HG03469 (cell line): ENCODE measurements around the gene GALNT10.

Experiments
- ATAC-seq: cut with Tn5 transposase; IDR thresholded peaks from one replicate; pipeline ENCODE4 v1.9.1; 2021; ENCODE audit warnings: mild to moderate bottlenecking, moderate library complexity, moderate number of reproducible peaks; ENCODE audit not compliant: unreplicated experiment

The GALNT10 gene

DNA sequence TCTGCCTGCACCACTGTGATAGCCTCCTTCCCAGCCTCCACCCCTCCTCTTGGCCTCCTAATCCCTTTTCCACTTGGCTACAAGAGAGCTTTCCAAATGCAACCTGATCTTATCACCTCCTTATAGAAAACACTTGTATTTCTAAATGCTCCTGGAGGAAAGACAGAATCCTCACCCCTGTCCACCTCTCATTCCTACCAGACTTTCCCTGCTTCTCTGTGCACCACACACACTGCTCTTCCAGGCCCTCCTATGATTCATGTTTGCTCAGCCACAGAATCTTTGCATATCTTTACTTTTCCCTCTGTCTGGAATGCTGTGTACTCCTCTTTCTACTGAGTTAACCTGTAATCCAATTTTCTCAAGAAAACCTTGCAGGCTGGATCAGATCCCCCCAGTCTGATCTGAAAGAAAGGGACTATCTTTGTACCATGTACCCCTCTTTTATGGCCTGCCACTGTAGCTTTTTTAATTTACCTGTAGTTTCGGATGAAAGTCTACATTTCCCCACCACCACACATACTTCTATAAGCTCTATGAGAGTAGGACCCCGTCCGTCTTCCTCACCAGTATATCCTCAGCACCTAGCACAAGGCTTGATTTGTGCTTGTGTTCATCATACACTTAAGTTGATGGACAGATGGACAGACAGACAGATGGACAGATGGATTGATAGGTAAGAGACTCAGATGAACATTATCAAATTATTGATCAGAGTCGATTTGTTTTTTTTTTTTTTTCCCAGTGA, 95.3 kb downstream of the GALNT10 start:
- no peak for ATAC-seq

GRCh38 chr5:154286557-154286956, 96.0 kb downstream of the GALNT10 start:
- ATAC-seq = no peak

GRCh38 chr5:154287136-154287535, 96.6 kb downstream of the GALNT10 start:
- ATAC-seq = no peak

DNA sequence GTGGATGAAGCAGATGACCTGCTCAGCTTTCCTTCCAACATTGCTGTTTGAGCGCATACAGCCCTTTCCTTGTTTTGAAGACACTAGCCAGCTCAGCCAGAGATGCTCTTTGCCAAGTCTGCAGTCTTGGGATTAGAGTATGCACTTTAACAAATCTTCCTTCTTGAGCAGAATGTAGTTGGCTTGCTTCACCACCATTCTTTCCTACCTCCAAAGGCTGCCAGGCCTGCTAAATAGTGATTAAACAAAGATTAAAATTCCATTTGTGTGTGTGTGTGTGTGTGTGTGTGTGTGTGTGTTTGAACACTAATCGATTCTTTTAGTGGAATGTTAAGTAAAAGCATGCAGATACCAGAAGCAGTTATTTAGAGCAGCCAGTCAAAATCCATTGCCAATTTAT, 97.6 kb downstream of the GALNT10 start:
- ATAC-seq = no peak

DNA sequence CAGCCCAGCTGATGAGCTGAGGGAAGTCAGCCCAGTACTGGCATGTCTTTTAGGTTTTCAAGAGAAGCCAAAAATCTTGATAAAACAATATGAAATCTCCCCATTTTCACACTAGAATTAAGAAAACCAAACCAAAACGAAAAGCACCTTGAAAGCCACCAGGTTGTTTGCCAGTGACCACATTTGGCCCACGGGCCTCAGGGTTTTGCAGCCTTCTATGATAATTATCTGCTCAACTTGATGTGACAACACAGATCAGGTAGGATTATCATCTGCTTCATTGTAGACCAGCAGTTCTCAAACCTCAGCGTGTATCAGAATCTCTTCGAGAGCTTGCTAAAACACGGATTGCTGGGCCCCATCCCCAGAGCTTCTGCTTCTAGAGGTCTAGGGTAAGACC, 101.4 kb downstream of the GALNT10 start:
- ATAC-seq = no peak

DNA sequence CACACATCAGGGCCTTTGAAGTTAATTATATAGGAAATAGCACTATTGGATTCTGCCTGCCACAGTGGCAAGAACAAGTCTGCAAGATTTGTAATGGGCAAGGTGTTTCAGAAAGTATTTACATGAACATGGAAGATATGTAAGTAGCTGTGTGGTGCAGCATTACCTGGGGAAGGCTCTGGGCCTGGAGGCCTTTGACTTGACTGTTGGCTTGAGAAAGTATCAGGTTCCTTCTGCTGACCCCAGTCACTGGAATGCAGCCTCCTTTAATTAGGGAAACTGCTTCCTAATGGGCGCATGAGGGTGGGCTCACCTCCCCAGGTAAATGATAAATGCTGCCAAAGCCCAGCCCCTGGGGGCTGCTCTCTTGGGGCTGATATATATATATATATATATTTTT, 102.7 kb downstream of the GALNT10 start:
- no peak for ATAC-seq

GRCh38 chr5:154295551-154295950, 105.0 kb downstream of the GALNT10 start:
- no peak for ATAC-seq

- ATAC-seq = no peak
Observed at GRCh38 chr5:154296525-154297159, 106.1 kb downstream of the GALNT10 start.

- ATAC-seq = no peak
Observed at GRCh38 chr5:154298065-154298464, 107.5 kb downstream of the GALNT10 start.

DNA sequence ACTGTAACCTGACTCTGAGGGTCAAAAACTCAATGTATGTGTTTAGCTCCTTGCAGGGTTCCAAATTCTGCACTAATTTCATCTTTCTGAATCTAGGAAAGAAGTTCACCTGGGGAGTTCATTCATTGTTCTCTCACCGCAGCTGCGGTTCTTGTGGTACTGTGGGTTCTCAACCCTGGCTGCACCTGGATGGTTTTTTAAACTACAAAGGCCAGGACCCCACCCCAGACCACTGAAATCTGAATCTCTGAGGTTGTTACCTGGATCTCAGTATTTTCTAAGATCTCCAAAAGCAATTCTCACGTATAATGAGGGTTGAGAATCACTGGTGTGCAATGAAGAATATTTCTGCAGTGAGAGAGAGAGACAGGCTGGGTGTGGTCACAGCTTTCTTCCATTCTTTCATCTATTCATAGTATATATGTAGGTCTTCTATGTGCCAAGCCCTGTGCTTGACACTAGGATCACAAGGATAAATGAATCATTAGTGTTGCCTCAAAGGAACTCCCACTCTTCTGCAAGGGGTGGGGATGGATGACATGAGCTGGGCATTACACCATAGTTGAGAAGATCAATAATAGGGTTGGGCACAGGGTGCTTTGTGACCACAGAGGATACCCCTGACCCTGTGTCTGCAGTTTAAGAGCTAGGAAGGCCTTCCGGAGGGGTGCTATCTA, 109.8 kb downstream of the GALNT10 start:
- ATAC-seq = no peak

DNA sequence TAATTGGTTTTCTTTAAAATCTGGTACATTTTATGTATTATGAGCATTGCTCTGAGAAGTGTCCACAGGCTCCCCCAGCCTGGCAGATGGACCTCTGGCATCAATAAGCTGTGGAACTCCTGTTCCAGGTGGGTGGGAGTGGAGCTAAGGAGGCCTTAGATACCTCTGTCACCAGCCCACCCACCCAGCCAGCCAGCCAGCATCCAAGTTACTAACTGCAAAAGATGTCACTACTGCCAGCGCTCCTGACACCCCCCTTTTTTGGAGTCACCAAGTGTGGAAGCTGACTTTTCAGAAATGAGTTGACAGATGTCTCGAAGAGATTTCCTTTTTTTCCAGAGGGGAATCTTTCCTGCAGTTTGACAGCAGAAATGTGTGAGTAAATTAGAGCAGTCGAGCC, 111.2 kb downstream of the GALNT10 start:
- ATAC-seq = no peak

- no peak for ATAC-seq
Observed at GRCh38 chr5:154302161-154302560, 111.6 kb downstream of the GALNT10 start.

- ATAC-seq = no peak
Observed at GRCh38 chr5:154303133-154303532, 112.6 kb downstream of the GALNT10 start.

- ATAC-seq = no peak
Observed at GRCh38 chr5:154308443-154309370, 118.2 kb downstream of the GALNT10 start.

DNA sequence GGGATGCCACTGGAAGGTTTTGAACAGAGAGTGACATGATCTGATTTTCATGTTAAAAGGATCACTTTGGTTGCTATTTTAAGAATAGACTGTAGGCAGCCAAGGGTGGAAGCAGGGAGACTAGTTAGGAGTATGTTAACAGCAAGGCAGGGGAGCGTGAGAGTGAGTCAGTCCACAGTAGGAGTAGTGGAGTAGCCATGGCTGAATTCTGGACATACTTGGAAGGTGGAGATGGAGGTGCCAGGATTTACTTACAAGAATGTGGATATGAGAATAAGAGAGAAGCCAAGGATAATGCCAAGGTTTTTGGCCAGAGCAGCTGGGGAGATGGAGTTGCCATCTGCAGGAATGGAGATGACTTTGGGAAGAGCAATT, 118.8 kb downstream of the GALNT10 start:
- ATAC-seq = no peak

DNA sequence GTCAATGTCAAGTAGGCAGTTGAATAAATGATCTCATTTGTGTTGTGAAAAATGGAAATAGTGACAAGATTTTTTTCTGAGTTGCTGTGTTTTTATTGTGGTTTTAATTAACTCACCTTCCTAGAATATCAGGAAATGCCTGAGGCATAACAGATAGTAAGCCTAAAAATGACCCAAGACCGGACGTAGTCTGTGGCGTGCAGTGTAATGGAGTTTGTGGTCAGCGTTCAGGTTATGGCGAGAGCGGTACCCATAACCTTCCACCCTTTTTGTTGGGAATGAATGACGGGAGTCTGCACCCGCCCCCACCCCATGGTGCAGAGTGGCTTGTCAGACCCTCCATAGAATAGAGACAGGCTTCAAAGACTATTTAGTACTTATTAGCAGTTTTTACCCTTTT, 119.3 kb downstream of the GALNT10 start:
- ATAC-seq = no peak

GRCh38 chr5:154311362-154311761, 120.8 kb downstream of the GALNT10 start:
- no peak for ATAC-seq

- no peak for ATAC-seq
Observed at GRCh38 chr5:154312000-154312399, 121.5 kb downstream of the GALNT10 start.

DNA sequence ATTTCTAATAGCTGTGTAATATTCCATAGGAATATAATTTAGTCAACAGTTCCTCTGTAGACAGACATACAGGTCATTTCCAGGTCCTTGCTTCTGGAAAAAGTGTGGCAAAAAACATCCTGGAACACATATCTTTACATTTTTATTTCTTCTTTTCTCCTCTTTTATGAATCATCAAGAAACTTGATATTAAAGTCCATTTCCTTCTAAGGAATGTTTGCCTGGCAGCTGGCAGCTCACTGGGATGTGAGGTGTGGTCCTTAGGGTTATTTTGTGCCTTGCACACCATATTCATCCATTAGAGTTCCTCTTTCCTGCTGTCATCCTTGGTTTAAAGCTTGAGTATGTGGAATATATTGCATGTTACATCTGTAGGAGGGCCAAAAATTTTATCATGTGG, 122.0 kb downstream of the GALNT10 start:
- no peak for ATAC-seq

GRCh38 chr5:154313360-154314017, 123.0 kb downstream of the GALNT10 start:
- ATAC-seq = no peak

GRCh38 chr5:154315196-154315595, 124.7 kb downstream of the GALNT10 start:
- ATAC-seq = no peak
